SU-DHL-6 (cell line): Measurements from ENCODE around the gene RBBP5.

Experiments
- H2AFZ ChIP-seq: fragments of 200-600 bp; sonication (generic); 2 replicates; pipeline ENCODE4 v1.6.1; 2014; ENCODE audit warnings: low read depth, mild to moderate bottlenecking, moderate library complexity, mixed read lengths, antibody characterized with exemption, low read length; ENCODE audit not compliant: severe bottlenecking
- H3F3A ChIP-seq: fragments of 200-600 bp; shearing (Covaris generic); 2 replicates; pipeline ENCODE4 v1.6.0; 2016; ENCODE audit warnings: antibody characterized with exemption, mild to moderate bottlenecking; ENCODE audit not compliant: insufficient read depth
- H3K27ac ChIP-seq: fragments of 200-600 bp; sonication (generic); 2 replicates; pipeline ENCODE4 v1.5.1; 2016; ENCODE audit warnings: low read depth, mild to moderate bottlenecking, low read length, moderate library complexity, mixed read lengths
- H3K27me3 ChIP-seq: fragments of 200-600 bp; sonication (generic), shearing (Covaris generic); 2 replicates; pipeline ENCODE4 v1.6.0; 2014; ENCODE audit warnings: mild to moderate bottlenecking, low read length
- H3K36me3 ChIP-seq: fragments of 200-600 bp; sonication (generic); 2 replicates; pipeline ENCODE4 v1.6.1; 2014; ENCODE audit warnings: mild to moderate bottlenecking, low read length, mixed read lengths
- H3K4me2 ChIP-seq: fragments of 300-600, 200-600 bp; shearing (Covaris generic), sonication (generic); 2 replicates; pipeline ENCODE4 v1.6.0; 2014; ENCODE audit warnings: low read length, low read depth, mild to moderate bottlenecking; ENCODE audit not compliant: poor library complexity, severe bottlenecking
- H3K4me3 ChIP-seq: fragments of 200-600 bp; sonication (generic); 2 replicates; pipeline ENCODE4 v1.5.1; 2014; ENCODE audit warnings: antibody characterized with exemption, low read length, mild to moderate bottlenecking, mixed read lengths; ENCODE audit not compliant: insufficient read depth, poor library complexity, severe bottlenecking
- H3K79me2 ChIP-seq: fragments of 200-600 bp; sonication (generic); 2 replicates; pipeline ENCODE4 v1.6.1; 2014; ENCODE audit warnings: mild to moderate bottlenecking, low read length, moderate library complexity; ENCODE audit not compliant: insufficient read depth
- H3K9ac ChIP-seq: fragments of 200-600 bp; sonication (generic); 2 replicates; pipeline ENCODE4 v1.7.0; 2014; ENCODE audit warnings: mild to moderate bottlenecking, low read length
- H3K9me2 ChIP-seq: fragments of 200-600 bp; sonication (generic); replicated peaks from 2 replicates; pipeline ENCODE4 v1.6.1; 2014; ENCODE audit warnings: low read length; ENCODE audit not compliant: insufficient read depth
- H3K9me3 ChIP-seq: fragments of 200-600 bp; sonication (generic); 2 replicates; pipeline ENCODE4 v1.6.1; 2014; ENCODE audit warnings: low read length, mixed read lengths; ENCODE audit not compliant: insufficient read depth
- H4K20me1 ChIP-seq: fragments of 200-600 bp; sonication (generic); 2 replicates; pipeline ENCODE4 v1.6.1; 2014; ENCODE audit warnings: low read depth, mild to moderate bottlenecking, antibody characterized with exemption, low read length, moderate library complexity, mixed read lengths
- CTCF ChIP-seq: fragments of 200-600 bp; sonication (generic); IDR thresholded peaks from one replicate; pipeline ENCODE4 v1.5.1; 2017; ENCODE audit warnings: antibody characterized with exemption, mild to moderate bottlenecking, low read length, moderate library complexity; ENCODE audit not compliant: insufficient read depth, poor library complexity, severe bottlenecking
- EZH2phosphoT487 ChIP-seq: fragments of 200-600 bp; sonication (generic), shearing (Covaris generic); conservative IDR thresholded peaks from 2 replicates; pipeline ENCODE4 v1.6.1; 2018; ENCODE audit warnings: mild to moderate bottlenecking, antibody characterized with exemption, low read length, moderate library complexity, mixed read lengths

Gene RBBP5

GRCh38 chr1:205137901-205138300, 16.1 kb upstream of the RBBP5 start:
- H3F3A ChIP-seq = no peaks in the 10 kb centered on the region
- H3K4me3 ChIP-seq = no peak overlapping the region
- no peaks in the 10 kb centered on the region for H3K9me2 ChIP-seq
- no peaks in the 10 kb centered on the region for H3K27me3 ChIP-seq
- H3K9me3 ChIP-seq = no peaks in the 10 kb centered on the region
- no peaks in the 10 kb centered on the region for H3K36me3 ChIP-seq
- no peak for TF ChIP-seq CTCF
- TF ChIP-seq EZH2phosphoT487 = no peak
- H3K9ac ChIP-seq = no peak overlapping the region
- H3K79me2 ChIP-seq = no peaks in the 10 kb centered on the region
- H3K4me2 ChIP-seq = no peak overlapping the region
- H4K20me1 ChIP-seq = no peaks in the 10 kb centered on the region
- H3K27ac ChIP-seq = no peak overlapping the region
- H2AFZ ChIP-seq = no peak overlapping the region

- no peaks in the 10 kb centered on the region for H4K20me1 ChIP-seq
- no peak overlapping the region for H3K27ac ChIP-seq
- H2AFZ ChIP-seq = no peak overlapping the region
- no peaks in the 10 kb centered on the region for H3F3A ChIP-seq
- no peaks in the 10 kb centered on the region for H3K9me2 ChIP-seq
- no peaks in the 10 kb centered on the region for H3K36me3 ChIP-seq
- H3K4me2 ChIP-seq = no peak overlapping the region
- H3K79me2 ChIP-seq = no peaks in the 10 kb centered on the region
- H3K9me3 ChIP-seq = no peaks in the 10 kb centered on the region
- no peaks in the 10 kb centered on the region for H3K27me3 ChIP-seq
- no peak overlapping the region for H3K9ac ChIP-seq
- H3K4me3 ChIP-seq = no peak overlapping the region
- TF ChIP-seq EZH2phosphoT487 (no peak), CTCF (no peak)
These were observed 11.5 kb upstream of the RBBP5 start for GRCh38 chr1:205133287-205133686.

GRCh38 chr1:205129447-205130029, 7.8 kb upstream of the RBBP5 start:
- no peaks in the 10 kb centered on the region for H3K9me2 ChIP-seq
- H4K20me1 ChIP-seq = no peaks in the 10 kb centered on the region
- no peaks in the 10 kb centered on the region for H3K9me3 ChIP-seq
- no peak overlapping the region for H3K27ac ChIP-seq
- 0 out of 2 replicates have a peak, but pooled peaks cover 6% of the 10 kb centered on the region for H3F3A ChIP-seq
- H3K27me3 ChIP-seq = no peaks in the 10 kb centered on the region
- no peak overlapping the region for H3K4me3 ChIP-seq
- no peak overlapping the region for H3K9ac ChIP-seq
- H3K79me2 ChIP-seq = no peaks in the 10 kb centered on the region
- no peaks in the 10 kb centered on the region for H3K36me3 ChIP-seq
- no peak for TF ChIP-seq CTCF
- TF ChIP-seq EZH2phosphoT487 = no peak
- no peak overlapping the region for H2AFZ ChIP-seq
- no peak overlapping the region for H3K4me2 ChIP-seq
